CD4-positive, alpha-beta T cell (primary cell): ENCODE data around the gene METTL24. TPM values are rescaled to one million over a fixed set of nuclear protein-coding genes. Genes with fewer than 3 reads are reported as not detected.
"Not testable (repeated sequence)": the region's sequence is repeated elsewhere in the genome, so short reads cannot be mapped to it uniquely, and the experiment has no call there.

Experiments used
- ATAC-seq: fragments of 200-7000 bp; cut with Tn5 transposase; one replicate; pipeline ENCODE4 v1.10.0; 2022; ENCODE audit warnings: mild to moderate bottlenecking; ENCODE audit not compliant: poor library complexity
- CTCF ChIA-PET: fragments of 350-600 bp; sonication (Branson Sonifier 250); formaldehyde crosslinking; loops from one replicate; lab custom pipeline; 2021; ENCODE audit warnings: antibody characterized with exemption, inconsistent platforms; lab: Charles Lee
- POLR2A ChIA-PET: fragments of 350-600 bp; sonication (Branson Sonifier 250); formaldehyde crosslinking; loops from one replicate; lab custom pipeline; 2021; ENCODE audit warnings: antibody characterized with exemption, inconsistent platforms; lab: Charles Lee
- DNase-seq, 14 experiments: peaks; one replicate each; pipeline ENCODE4 v3.0.0-alpha.2; 2013 to 2020; ENCODE audit warnings: mixed read lengths in 2 of 14
- H3K27ac ChIP-seq, 2 donors: one replicate each; pipeline versions ENCODE4 v1.5.1 to v1.7.0; 2013; ENCODE audit warnings: low read length in 2 of 2, low read depth in 1 of 2, mild to moderate bottlenecking in 1 of 2
- H3K27me3 ChIP-seq, 2 experiments: 1 replicate in 1 of 2; 2 replicates in 1 of 2; pipeline versions ENCODE4 v1.6.1 to v1.7.0; 2013; ENCODE audit warnings: low read length in 2 of 2, control low read depth in 1 of 2, mild to moderate bottlenecking in 1 of 2, moderate library complexity in 1 of 2; ENCODE audit not compliant: insufficient read depth in 2 of 2, control insufficient read depth in 1 of 2
- H3K36me3 ChIP-seq: one replicate; pipeline ENCODE4 v1.6.1; 2013; ENCODE audit warnings: low read length, control low read depth; ENCODE audit not compliant: insufficient read depth
- H3K4me1 ChIP-seq: one replicate; pipeline ENCODE4 v1.6.1; 2013; ENCODE audit warnings: low read length, control low read depth; ENCODE audit not compliant: insufficient read depth
- H3K4me3 ChIP-seq: one replicate; pipeline ENCODE4 v1.5.1; 2013; ENCODE audit warnings: mild to moderate bottlenecking, low read length, moderate library complexity
- H3K9me3 ChIP-seq, 2 experiments: 1 replicate in 1 of 2; 2 replicates in 1 of 2; pipeline versions ENCODE4 v1.6.1 to v1.7.0; 2013; ENCODE audit warnings: low read length in 2 of 2, mild to moderate bottlenecking in 2 of 2, control low read depth in 1 of 2, moderate library complexity in 1 of 2; ENCODE audit not compliant: control insufficient read depth in 1 of 2, insufficient read depth in 1 of 2
- H3K27ac Mint-ChIP-seq: one replicate; pipeline ENCODE4 v1.8.0; 2020; ENCODE audit warnings: mixed read lengths
- H3K27me3 Mint-ChIP-seq: one replicate; pipeline ENCODE4 v1.8.0; 2021; ENCODE audit warnings: mixed read lengths
- H3K36me3 Mint-ChIP-seq: one replicate; pipeline ENCODE4 v1.8.0; 2021; ENCODE audit warnings: low read depth, mixed read lengths
- H3K4me1 Mint-ChIP-seq: one replicate; pipeline ENCODE4 v1.8.0; 2021; ENCODE audit warnings: low read depth, mixed read lengths
- H3K4me3 Mint-ChIP-seq: one replicate; pipeline ENCODE4 v1.8.0; 2020; ENCODE audit warnings: mild to moderate bottlenecking, mixed read lengths
- H3K9me3 Mint-ChIP-seq: one replicate; pipeline ENCODE4 v1.8.0; 2020; ENCODE audit warnings: mixed read lengths
- CTCF ChIP-seq: fragments of 200-600 bp; IDR thresholded peaks from one replicate; pipeline ENCODE4 v1.8.0; 2022; ENCODE audit warnings: antibody characterized with exemption, mild to moderate bottlenecking
- intact Hi-C, 2 experiments: fragments of 100-400 bp; cut with DNase I in 1 of 2; cut with micrococcal nuclease in 1 of 2; formaldehyde crosslinking; loops; one replicate each; pipeline versions ENCODE4 v1.15.1 to v1.9.0; 2023 to 2025; cut with DNase I, micrococcal nuclease
- total RNA-seq, 174 experiments: library from RNA in 2 of 174; stranded (reverse) in 2 of 174; gene quantifications; one replicate each; pipeline ENCODE4 v1.2.3 and lab custom pipeline; 2021 to 2026

Gene METTL24
- total RNA-seq, 2 experiments from 2014 or later: not detected

GRCh38 chr6:110352563-110353262 lies 5.4 kb downstream of the METTL24 start:
- CTCF ChIA-PET: interaction anchor here (1.0 to 1.4 kb wide), 2 partner anchors 9 to 12 kb away, joined by 3 read pairs; no protein-coding TSS in a partner anchor
- ATAC-seq (no peak), DNase-seq (no peak)
- Histone ChIP-seq H3K27me3 (peaks cover 14 to 15% of the 10 kb centered on the region in 2 experiments), H3K4me3 (no peak overlapping the region), H3K4me1 (peaks cover 8% of the 10 kb centered on the region), H3K27ac (no peak overlapping the region), H3K9me3 (no peaks in the 10 kb centered on the region), H3K36me3 (no peaks in the 10 kb centered on the region)
- TF ChIP-seq CTCF: no peak
- Mint-ChIP-seq H3K36me3 (no peaks in the 10 kb centered on the region), H3K27ac (no peak overlapping the region), H3K4me3 (no peak overlapping the region), H3K4me1 (peaks cover 15% of the 10 kb centered on the region), H3K27me3 (peaks cover 32% of the 10 kb centered on the region), H3K9me3 (no peaks in the 10 kb centered on the region)
- intact Hi-C loops: no loop called here
- POLR2A ChIA-PET: no interaction called here

GRCh38 chr6:110351986-110352385 lies 6.2 kb downstream of the METTL24 start:
- H3K4me3 Mint-ChIP-seq: no peak overlapping the region
- no peak overlapping the region for H3K27ac ChIP-seq
- H3K27me3 ChIP-seq: peaks cover 7 to 8% of the 10 kb centered on the region in 2 experiments
- H3K27me3 Mint-ChIP-seq: peaks cover 25% of the 10 kb centered on the region
- H3K4me3 ChIP-seq: no peak overlapping the region
- no peaks in the 10 kb centered on the region for H3K9me3 Mint-ChIP-seq
- H3K36me3 Mint-ChIP-seq: no peaks in the 10 kb centered on the region
- H3K27ac Mint-ChIP-seq: no peak overlapping the region
- no peak for DNase-seq
- POLR2A ChIA-PET: no interaction called here
- intact Hi-C loops: no loop called here
- no peak for ATAC-seq
- peaks cover under 1% of the 10 kb centered on the region for H3K4me1 ChIP-seq
- no peaks in the 10 kb centered on the region for H3K9me3 ChIP-seq
- no peaks in the 10 kb centered on the region for H3K36me3 ChIP-seq
- peaks cover 7% of the 10 kb centered on the region for H3K4me1 Mint-ChIP-seq
- CTCF ChIA-PET: interaction anchor here (1.0 to 1.4 kb wide), 3 partner anchors 10 to 11 kb away, joined by 3 read pairs; no protein-coding TSS in a partner anchor
- no peak for TF ChIP-seq CTCF

GRCh38 chr6:110351546-110351945 lies 6.6 kb downstream of the METTL24 start:
- no peak for DNase-seq
- H3K27me3 ChIP-seq: peaks cover 3 to 4% of the 10 kb centered on the region in 2 experiments
- TF ChIP-seq CTCF: no peak
- H3K36me3 ChIP-seq: no peaks in the 10 kb centered on the region
- peaks cover 21% of the 10 kb centered on the region for H3K27me3 Mint-ChIP-seq
- H3K27ac ChIP-seq: no peak overlapping the region
- intact Hi-C loops: no loop called here
- H3K36me3 Mint-ChIP-seq: no peaks in the 10 kb centered on the region
- ChIA-PET POLR2A (no interaction called here), CTCF (interaction anchor here (1.0 to 1.4 kb wide), 3 partner anchors 10 to 12 kb away, joined by 3 read pairs; no protein-coding TSS in a partner anchor)
- no peaks in the 10 kb centered on the region for H3K4me1 ChIP-seq
- no peak overlapping the region for H3K4me3 ChIP-seq
- H3K27ac Mint-ChIP-seq: no peak overlapping the region
- no peak for ATAC-seq
- no peaks in the 10 kb centered on the region for H3K9me3 ChIP-seq
- no peaks in the 10 kb centered on the region for H3K9me3 Mint-ChIP-seq
- H3K4me3 Mint-ChIP-seq: no peak overlapping the region
- H3K4me1 Mint-ChIP-seq: peaks cover 3% of the 10 kb centered on the region

- H3K36me3 Mint-ChIP-seq, H3K27ac Mint-ChIP-seq, H3K4me1 ChIP-seq, H3K9me3 Mint-ChIP-seq, H3K9me3 ChIP-seq, H3K27me3 ChIP-seq, H3K36me3 ChIP-seq, ATAC-seq, DNase-seq, intact Hi-C loops, POLR2A ChIA-PET, H3K4me1 Mint-ChIP-seq, H3K4me3 Mint-ChIP-seq, H3K27ac ChIP-seq, H3K4me3 ChIP-seq: not testable (repeated sequence)
- CTCF ChIA-PET: interaction anchor here (1.4 kb wide), 1 partner anchor 13 kb away, joined by 3 read pairs; no protein-coding TSS in a partner anchor
- peaks cover 13% of the 10 kb centered on the region for H3K27me3 Mint-ChIP-seq
Observed at GRCh38 chr6:110350593-110350992, 7.6 kb downstream of the METTL24 start.
